Activated CD8-positive, alpha-beta T cell treated with anti-CD3 and anti-CD28 coated beads for 36 hours (primary cell): ENCODE data around the gene TNP2. TPM values are rescaled to one million over a fixed set of nuclear protein-coding genes. Genes with fewer than 3 reads are reported as not detected.

Experiments used
- ATAC-seq: fragments of 200-7000 bp; cut with Tn5 transposase; one replicate; pipeline ENCODE4 v1.10.0; 2021; ENCODE audit warnings: mild to moderate bottlenecking, moderate library complexity
- CTCF ChIA-PET: fragments of 350-600 bp; sonication (Branson Sonifier 250); formaldehyde crosslinking; loops from one replicate; lab custom pipeline; 2021; ENCODE audit warnings: antibody characterized with exemption; lab: Charles Lee
- POLR2A ChIA-PET: fragments of 350-600 bp; sonication (Branson Sonifier 250); formaldehyde crosslinking; loops from one replicate; lab custom pipeline; 2021; ENCODE audit warnings: antibody characterized with exemption; lab: Charles Lee
- DNase-seq: peaks from one replicate; pipeline ENCODE4 v3.0.0-alpha.2; 2020
- H3K27ac Mint-ChIP-seq: one replicate; pipeline ENCODE4 v1.8.0; 2021; ENCODE audit warnings: mild to moderate bottlenecking, mixed read lengths
- H3K27me3 Mint-ChIP-seq: one replicate; pipeline ENCODE4 v1.8.0; 2021; ENCODE audit warnings: mixed read lengths
- H3K36me3 Mint-ChIP-seq: one replicate; pipeline ENCODE4 v1.8.0; 2021; ENCODE audit warnings: low read depth, mixed read lengths
- H3K4me1 Mint-ChIP-seq: one replicate; pipeline ENCODE4 v1.8.0; 2021; ENCODE audit warnings: low read depth, mixed read lengths
- H3K4me3 Mint-ChIP-seq: one replicate; pipeline ENCODE4 v1.8.0; 2021; ENCODE audit warnings: mild to moderate bottlenecking, moderate library complexity, mixed read lengths
- H3K9me3 Mint-ChIP-seq: one replicate; pipeline ENCODE4 v1.8.0; 2021; ENCODE audit warnings: mixed read lengths
- CTCF ChIP-seq: fragments of 200-600 bp; IDR thresholded peaks from one replicate; pipeline ENCODE4 v1.8.0; 2022; ENCODE audit warnings: antibody characterized with exemption, mild to moderate bottlenecking
- intact Hi-C: fragments of 100-400 bp; cut with micrococcal nuclease; formaldehyde crosslinking; loops from one replicate; pipeline ENCODE4 v1.10.0; 2022
- total RNA-seq, 2 experiments: library from RNA; stranded (reverse); gene quantifications; one replicate each; pipeline ENCODE4 v1.2.3, GENCODE V29; 2021

Gene TNP2
- total RNA-seq, 2 experiments from 2014 or later: not detected

GRCh38 chr16:11272921-11273720 lies 4.0 kb upstream of the TNP2 start, which contains the start of gene PRM3:
PRM3 (minus strand) TSS chr16:11273629; CDS start chr16:11273595, 34 bp downstream.
- Mint-ChIP-seq H3K27me3 (no peaks in the 10 kb centered on the region), H3K4me3 (no peak within 1 kb of the TSS), H3K27ac (no peak within 1 kb of the TSS), H3K36me3 (no peaks in the 10 kb centered on the region), H3K4me1 (no peaks in the 10 kb centered on the region), H3K9me3 (no peaks in the 10 kb centered on the region)
- intact Hi-C loops: no loop called here
- ATAC-seq (no peak), DNase-seq (no peak)
- ChIA-PET POLR2A (interaction anchor here (0.9 to 2.0 kb wide), 6 partner anchors 9 to 86 kb away, joined by 3 to 7 read pairs (median 3); no protein-coding TSS in a partner anchor), CTCF (interaction anchor here (0.7 to 1.3 kb wide), 3 partner anchors 9 to 14 kb away, joined by 3 to 4 read pairs (median 3); no protein-coding TSS in a partner anchor)
- TF ChIP-seq CTCF: no peak

GRCh38 chr16:11272484-11272883 lies 3.4 kb upstream of the TNP2 start:
- TF ChIP-seq CTCF: no peak
- H3K27me3 Mint-ChIP-seq: no peaks in the 10 kb centered on the region
- ATAC-seq (no peak), DNase-seq (no peak)
- ChIA-PET POLR2A (interaction anchor here (1.0 to 2.0 kb wide), 3 partner anchors 8 to 14 kb away, joined by 3 to 7 read pairs (median 4); no protein-coding TSS in a partner anchor), CTCF (no interaction called here)
- no peaks in the 10 kb centered on the region for H3K4me1 Mint-ChIP-seq
- intact Hi-C loops: no loop called here
- no peak overlapping the region for H3K4me3 Mint-ChIP-seq
- H3K36me3 Mint-ChIP-seq: no peaks in the 10 kb centered on the region
- H3K27ac Mint-ChIP-seq: no peak overlapping the region
- no peaks in the 10 kb centered on the region for H3K9me3 Mint-ChIP-seq

GRCh38 chr16:11271610-11272009 lies 2.5 kb upstream of the TNP2 start:
- H3K4me3 Mint-ChIP-seq: no peak overlapping the region
- ATAC-seq (no peak), DNase-seq (no peak)
- no peak overlapping the region for H3K27ac Mint-ChIP-seq
- H3K9me3 Mint-ChIP-seq: no peaks in the 10 kb centered on the region
- no peaks in the 10 kb centered on the region for H3K36me3 Mint-ChIP-seq
- no peaks in the 10 kb centered on the region for H3K27me3 Mint-ChIP-seq
- CTCF ChIA-PET: no interaction called here
- no peaks in the 10 kb centered on the region for H3K4me1 Mint-ChIP-seq
- POLR2A ChIA-PET: interaction anchor here (0.7 to 1.4 kb wide), 2 partner anchors 11 to 13 kb away, joined by 3 to 4 read pairs; no protein-coding TSS in a partner anchor
- intact Hi-C loops: no loop called here
- TF ChIP-seq CTCF: no peak

- ChIA-PET CTCF (interaction anchor here (1.1 kb wide), 1 partner anchor 306 kb away, joined by 3 read pairs; no protein-coding TSS in a partner anchor), POLR2A (interaction anchor here (0.7 kb wide), 2 partner anchors 10 to 13 kb away, joined by 3 read pairs; no protein-coding TSS in a partner anchor)
- no peaks in the 10 kb centered on the region for H3K27me3 Mint-ChIP-seq
Observed at GRCh38 chr16:11270602-11271162, 1.6 kb upstream of the TNP2 start.

More at GRCh38 chr16:11270602-11271162, 1.6 kb upstream of the TNP2 start:
- H3K36me3 Mint-ChIP-seq: no peaks in the 10 kb centered on the region
- no peaks in the 10 kb centered on the region for H3K9me3 Mint-ChIP-seq
- TF ChIP-seq CTCF: no peak
- H3K4me3 Mint-ChIP-seq: no peak overlapping the region
- H3K27ac Mint-ChIP-seq: no peak overlapping the region
- no peaks in the 10 kb centered on the region for H3K4me1 Mint-ChIP-seq
- ATAC-seq (no peak), DNase-seq (no peak)
- intact Hi-C loops: no loop called here
